Omental fat pad (tissue), 4 donors: ENCODE data around the gene PRCC. TPM values are rescaled to one million over a fixed set of nuclear protein-coding genes. Genes with fewer than 3 reads are reported as not detected.
"Not testable (repeated sequence)": the region's sequence is repeated elsewhere in the genome, so short reads cannot be mapped to it uniquely, and the experiment has no call there.

ENCODE experiments used
- ATAC-seq: fragments of 150-250 bp; one replicate; pipeline ENCODE4 v1.9.1; 2016; ENCODE audit warnings: mild to moderate bottlenecking, moderate library complexity; ENCODE audit not compliant: low FRiP score
- DNase-seq: peaks from one replicate; pipeline ENCODE4 v3.0.0-alpha.2; 2019; ENCODE audit warnings: low spot score
- total RNA-seq, 4 donors: library from RNA; depleted of rRNA; stranded (reverse); fragments of >200 nt; gene quantifications; one replicate each; pipeline ENCODE4 v1.1.0, GENCODE V29; 2016
- TF ChIP-seq, protein P1 (sequence below), 3 donors: fragments of 450-650 bp; IDR thresholded peaks; one replicate each; pipeline ENCODE4 v1.5.1; 2016 to 2017; ENCODE audit warnings: antibody characterized with exemption in 3 of 3, mild to moderate bottlenecking in 3 of 3, moderate library complexity in 2 of 3

The PRCC gene
- total RNA-seq, 4 donors from 2014 or later, result 25.5 to 34.7 (median 28.2) TPM

DNA sequence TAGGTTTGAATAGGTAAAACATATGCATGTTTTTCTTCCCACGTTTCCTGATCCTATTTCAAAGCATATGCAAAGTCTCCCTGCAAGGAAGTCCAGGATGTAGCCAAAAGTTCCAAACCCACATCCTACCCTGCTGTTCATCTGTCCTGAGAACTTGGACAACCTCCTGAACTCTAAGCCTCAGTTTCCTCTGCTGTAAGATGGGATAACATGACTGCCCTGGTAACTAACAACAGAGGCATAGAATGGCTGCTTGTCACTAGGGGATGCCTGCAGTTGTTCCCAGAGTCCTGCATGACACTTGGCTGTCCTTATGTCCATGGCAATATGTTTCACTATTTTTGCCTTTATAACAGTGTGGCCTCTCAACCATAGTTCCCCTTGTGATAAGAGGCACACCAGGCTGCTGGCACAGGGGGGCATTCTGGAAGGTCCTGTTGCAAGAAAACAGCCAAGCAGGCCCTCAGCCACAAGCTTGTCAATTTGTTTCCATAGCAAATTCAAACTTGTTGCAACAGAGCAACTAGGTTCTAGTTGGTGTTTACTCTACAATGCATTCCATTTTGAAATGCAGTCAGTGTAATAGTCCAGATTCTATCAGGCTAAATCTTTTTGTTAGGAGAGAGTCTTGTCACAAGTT lies 14.4 kb upstream of the PRCC start:
- no peak for ATAC-seq
- no peak for DNase-seq

DNA sequence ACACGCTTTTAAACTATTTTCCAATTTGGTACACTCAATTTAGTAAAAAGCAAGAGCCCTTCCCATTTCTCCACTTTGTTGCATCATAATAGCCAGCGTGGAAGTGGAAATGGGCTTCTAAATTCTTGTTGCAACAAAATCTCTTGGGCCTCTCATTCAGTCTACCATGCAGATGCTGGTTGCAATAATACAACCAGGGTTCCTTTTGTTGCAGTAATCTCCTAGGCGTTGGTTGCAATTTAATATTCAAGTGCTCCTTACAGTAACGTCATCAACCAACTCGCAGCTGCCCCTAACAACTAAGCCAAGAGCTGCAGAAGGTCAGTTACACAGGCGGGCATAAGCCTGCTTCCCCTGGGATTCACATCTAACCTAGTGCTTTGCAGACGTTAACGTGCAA lies 13.1 kb upstream of the PRCC start:
- no peak for ATAC-seq
- TF ChIP-seq, protein P1, sequence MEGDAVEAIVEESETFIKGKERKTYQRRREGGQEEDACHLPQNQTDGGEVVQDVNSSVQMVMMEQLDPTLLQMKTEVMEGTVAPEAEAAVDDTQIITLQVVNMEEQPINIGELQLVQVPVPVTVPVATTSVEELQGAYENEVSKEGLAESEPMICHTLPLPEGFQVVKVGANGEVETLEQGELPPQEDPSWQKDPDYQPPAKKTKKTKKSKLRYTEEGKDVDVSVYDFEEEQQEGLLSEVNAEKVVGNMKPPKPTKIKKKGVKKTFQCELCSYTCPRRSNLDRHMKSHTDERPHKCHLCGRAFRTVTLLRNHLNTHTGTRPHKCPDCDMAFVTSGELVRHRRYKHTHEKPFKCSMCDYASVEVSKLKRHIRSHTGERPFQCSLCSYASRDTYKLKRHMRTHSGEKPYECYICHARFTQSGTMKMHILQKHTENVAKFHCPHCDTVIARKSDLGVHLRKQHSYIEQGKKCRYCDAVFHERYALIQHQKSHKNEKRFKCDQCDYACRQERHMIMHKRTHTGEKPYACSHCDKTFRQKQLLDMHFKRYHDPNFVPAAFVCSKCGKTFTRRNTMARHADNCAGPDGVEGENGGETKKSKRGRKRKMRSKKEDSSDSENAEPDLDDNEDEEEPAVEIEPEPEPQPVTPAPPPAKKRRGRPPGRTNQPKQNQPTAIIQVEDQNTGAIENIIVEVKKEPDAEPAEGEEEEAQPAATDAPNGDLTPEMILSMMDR (IDR thresholded peaks at IDR 0.05), result no peak
- no peak for DNase-seq

More for the DNA sequence above, 14.4 kb upstream of the PRCC start:
- TF ChIP-seq, protein P1 (IDR thresholded peaks at IDR 0.05), result no peak

DNA sequence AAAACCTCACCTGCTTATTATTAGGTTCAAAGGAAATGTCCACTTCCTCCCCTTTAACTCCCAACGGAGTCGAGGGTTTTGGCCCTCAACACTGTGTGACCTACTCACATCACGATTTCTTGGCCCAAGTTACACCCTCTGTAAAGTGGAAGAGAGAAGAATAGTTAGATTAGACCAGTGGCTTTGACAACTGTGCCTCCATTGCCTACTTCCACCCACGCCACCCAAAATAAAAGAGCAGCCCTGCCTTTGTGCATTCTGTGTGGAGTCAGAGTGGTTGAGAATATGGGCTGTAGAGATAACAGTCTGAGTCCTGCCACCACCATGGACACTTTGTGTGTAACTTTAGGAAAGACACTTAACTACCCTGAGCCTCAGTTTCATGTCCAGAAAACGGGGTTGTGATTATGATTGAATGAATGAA lies 11.8 kb upstream of the PRCC start:
- ATAC-seq (no peak), DNase-seq (no peak)
- TF ChIP-seq, protein P1 (IDR thresholded peaks at IDR 0.05), result no peak

DNA sequence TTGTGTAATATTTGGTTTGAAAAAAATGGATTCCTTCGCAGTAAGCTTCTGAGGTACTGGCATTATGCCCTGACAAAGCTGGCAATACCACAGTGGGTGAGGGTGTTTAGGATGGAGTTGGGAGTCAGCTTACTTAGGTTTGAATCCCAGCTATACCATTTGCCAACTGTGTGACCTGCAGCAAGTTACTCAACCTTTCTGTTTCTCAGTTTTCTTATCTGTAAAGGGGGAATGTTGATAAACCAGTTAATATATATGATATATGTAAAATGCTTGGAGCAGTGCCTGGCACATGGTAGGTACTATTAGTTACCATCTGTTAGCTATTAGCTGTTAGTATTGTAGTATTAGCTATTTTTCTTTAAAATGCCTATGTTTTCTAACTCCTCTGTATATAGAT lies 11.0 kb upstream of the PRCC start:
- DNase-seq (no peak), ATAC-seq (no peak)
- TF ChIP-seq, protein P1 (IDR thresholded peaks at IDR 0.05), result no peak

DNA sequence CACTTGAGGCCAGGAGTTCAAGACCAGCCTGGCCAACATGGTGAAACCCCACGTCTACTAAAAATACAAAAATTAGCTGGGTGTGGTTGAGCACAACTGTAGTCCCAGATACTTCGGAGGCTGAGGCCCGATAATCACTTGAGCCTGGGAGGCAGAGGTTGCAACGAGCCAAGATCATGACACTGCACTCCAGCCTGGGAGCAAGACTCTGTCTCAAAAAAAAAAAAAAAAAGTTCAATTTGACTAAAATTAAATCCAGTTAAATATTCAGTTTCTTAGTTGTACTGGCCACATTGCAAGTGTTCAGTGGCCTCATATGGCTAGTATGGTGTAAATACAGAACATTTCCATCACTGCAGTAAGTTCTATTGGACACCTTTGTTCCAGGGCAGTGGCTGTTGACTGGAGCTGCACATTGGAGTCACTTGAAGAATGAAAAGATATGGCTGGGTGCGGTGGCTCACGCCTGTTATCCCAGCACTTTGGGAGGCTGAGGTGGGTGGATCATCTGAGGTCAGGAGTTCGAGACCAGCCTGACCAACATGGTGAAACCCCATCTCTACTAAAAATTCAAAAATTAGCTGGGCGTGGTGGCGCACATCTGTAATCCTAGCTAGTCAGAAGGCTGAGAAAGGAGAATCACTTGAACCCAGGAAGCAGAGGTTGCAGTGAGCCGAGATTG lies 9.6 kb upstream of the PRCC start:
- not testable (repeated sequence) for ATAC-seq, DNase-seq

DNA sequence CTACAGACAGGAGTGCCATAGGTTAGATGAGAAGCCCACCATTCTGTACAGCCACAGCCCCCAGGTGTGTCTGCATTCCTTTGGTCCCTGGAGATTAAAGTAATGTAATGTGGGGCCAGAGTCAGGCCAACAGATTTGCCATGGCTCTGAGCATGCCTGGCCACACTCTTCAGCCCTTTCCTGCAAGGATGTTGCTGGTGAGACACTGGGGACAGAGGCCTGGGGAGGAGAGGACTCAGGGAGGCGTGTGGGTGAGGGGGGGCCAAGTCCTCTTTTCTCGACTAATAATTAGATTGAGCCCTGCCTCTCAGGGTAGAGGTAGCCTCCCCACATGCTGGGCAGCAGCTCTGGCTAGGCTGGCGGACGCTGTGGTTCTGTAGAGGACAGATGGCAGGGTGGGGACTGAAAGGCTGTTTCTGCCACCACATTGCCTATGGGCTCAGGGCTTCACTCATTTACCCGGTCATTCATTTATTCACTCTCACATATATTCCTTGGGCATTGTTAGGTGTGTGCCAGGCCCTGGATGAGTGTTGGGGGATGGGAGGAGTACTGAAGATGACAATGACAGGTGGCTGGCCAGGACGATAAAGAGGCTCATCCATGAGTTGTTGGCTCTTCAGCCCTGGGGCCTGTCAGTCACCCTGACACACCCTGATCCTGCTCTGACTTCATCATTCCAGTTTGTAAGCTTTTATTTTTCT lies 7.1 kb upstream of the PRCC start:
- no peak for DNase-seq
- TF ChIP-seq, protein P1 (IDR thresholded peaks at IDR 0.05), result no peak
- no peak for ATAC-seq

DNA sequence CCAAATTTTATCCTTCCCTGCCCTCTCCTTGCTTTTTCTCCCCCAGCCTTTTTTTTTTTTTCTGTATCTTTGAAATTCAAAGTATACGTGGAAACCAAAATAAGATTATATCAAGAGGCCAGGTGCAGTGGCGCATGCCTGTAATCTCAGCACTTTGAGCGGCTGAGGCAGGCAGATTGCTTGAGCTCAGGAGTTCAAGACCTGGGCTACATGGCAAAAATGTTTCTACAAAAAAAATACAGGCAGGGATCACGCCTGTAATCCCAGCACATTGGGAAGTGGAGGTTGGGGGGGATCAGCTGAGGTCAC lies 6.6 kb upstream of the PRCC start:
- no peak for ATAC-seq
- no peak for DNase-seq
- TF ChIP-seq, protein P1 (IDR thresholded peaks at IDR 0.05), result no peak

DNA sequence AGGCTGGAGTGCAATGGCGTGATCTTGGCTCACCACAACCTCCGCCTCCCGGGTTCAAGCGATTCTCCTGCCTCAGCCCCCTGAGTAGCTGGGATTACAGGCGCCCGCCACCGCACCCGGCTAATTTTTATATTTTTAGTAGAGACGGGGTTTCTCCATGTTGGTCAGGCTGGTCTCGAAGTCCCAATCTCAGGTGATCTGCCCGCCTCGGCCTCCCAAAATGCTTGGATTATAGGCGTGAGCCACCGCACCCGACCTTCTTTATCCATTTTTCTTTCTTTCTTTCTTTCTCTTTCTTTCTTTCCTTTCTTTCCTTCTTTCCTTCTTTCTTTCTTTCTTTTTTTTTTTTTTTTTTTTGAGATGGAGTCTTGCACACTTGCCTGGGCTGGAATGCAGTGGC lies 2.2 kb upstream of the PRCC start:
- not testable (repeated sequence) for ATAC-seq, DNase-seq
